Esophagus muscularis mucosa (tissue), 4 donors: ENCODE measurements around the gene PAM.

Experiments used
- EP300 ChIP-seq: sonication (generic); formaldehyde crosslinking; IDR thresholded peaks from one replicate; pipeline ENCODE4 v1.6.1; 2017; ENCODE audit warnings: antibody characterized with exemption
- POLR2A ChIP-seq: fragments of 450-650 bp; IDR thresholded peaks from one replicate; pipeline ENCODE4 v1.6.1; 2017; ENCODE audit warnings: antibody characterized with exemption, moderate library complexity, mild to moderate bottlenecking, low read depth
- POLR2AphosphoS5 ChIP-seq, 2 donors: sonication (generic); formaldehyde crosslinking; IDR thresholded peaks; one replicate each; pipeline ENCODE4 v1.6.1; 2017; ENCODE audit warnings: antibody characterized with exemption in 2 of 2
- TF ChIP-seq, protein P1 (sequence below), 3 experiments: fragments of 200-600 bp in 2 of 3; fragments of 450-650 bp in 1 of 3; sonication (generic) in 2 of 3; IDR thresholded peaks; one replicate each; pipeline ENCODE4 v1.5.1; 2017 to 2019; ENCODE audit warnings: antibody characterized with exemption in 3 of 3, mild to moderate bottlenecking in 2 of 3, moderate library complexity in 1 of 3

DNA sequence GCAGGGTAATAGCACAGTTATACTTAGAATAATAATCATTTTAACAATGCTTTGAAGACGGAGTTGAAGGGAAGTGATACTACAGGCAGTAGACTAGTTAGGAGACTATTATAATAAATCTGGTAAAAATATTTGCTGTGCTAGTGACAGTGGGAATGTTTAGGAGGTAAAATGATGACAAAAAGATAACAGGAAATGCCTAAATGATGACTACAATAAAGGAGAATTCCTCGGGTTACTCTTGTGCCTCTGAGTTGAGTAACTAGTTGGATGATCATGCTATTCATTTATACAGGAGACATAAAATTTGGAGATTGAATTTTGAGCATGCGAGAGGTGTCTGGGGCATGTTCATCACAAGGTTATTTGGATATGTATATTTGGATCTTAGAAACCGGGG, 32.2 kb upstream of the PAM start:
- TF ChIP-seq EP300 (no peak), POLR2A (no peak), POLR2AphosphoS5 (IDR thresholded peaks at IDR 0.05) (no peak)
- TF ChIP-seq, protein P1, sequence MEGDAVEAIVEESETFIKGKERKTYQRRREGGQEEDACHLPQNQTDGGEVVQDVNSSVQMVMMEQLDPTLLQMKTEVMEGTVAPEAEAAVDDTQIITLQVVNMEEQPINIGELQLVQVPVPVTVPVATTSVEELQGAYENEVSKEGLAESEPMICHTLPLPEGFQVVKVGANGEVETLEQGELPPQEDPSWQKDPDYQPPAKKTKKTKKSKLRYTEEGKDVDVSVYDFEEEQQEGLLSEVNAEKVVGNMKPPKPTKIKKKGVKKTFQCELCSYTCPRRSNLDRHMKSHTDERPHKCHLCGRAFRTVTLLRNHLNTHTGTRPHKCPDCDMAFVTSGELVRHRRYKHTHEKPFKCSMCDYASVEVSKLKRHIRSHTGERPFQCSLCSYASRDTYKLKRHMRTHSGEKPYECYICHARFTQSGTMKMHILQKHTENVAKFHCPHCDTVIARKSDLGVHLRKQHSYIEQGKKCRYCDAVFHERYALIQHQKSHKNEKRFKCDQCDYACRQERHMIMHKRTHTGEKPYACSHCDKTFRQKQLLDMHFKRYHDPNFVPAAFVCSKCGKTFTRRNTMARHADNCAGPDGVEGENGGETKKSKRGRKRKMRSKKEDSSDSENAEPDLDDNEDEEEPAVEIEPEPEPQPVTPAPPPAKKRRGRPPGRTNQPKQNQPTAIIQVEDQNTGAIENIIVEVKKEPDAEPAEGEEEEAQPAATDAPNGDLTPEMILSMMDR (IDR thresholded peaks at IDR 0.05) = no peak
